Upper lobe of left lung (tissue), 4 donors: ENCODE results near the gene ROMO1.
"Not testable (repeated sequence)": the region's sequence is repeated elsewhere in the genome, so short reads cannot be mapped to it uniquely, and the experiment has no call there.

Experiments
- CTCF ChIP-seq, 6 experiments: fragments of 450-650 bp in 4 of 6; fragments of 200-600 bp in 2 of 6; sonication (generic) in 2 of 6; IDR thresholded peaks; one replicate each; pipeline ENCODE4 v1.5.1; 2016 to 2019; ENCODE audit warnings: antibody characterized with exemption in 6 of 6
- POLR2A ChIP-seq, 4 donors: fragments of 450-650 bp; IDR thresholded peaks; one replicate each; pipeline ENCODE4 v1.5.1; 2016 to 2017; ENCODE audit warnings: antibody characterized with exemption in 4 of 4, mild to moderate bottlenecking in 2 of 4

- TF ChIP-seq CTCF, POLR2A (IDR thresholded peaks at IDR 0.05): not testable (repeated sequence)
Measured at GRCh38 chr20:35723652-35724320, 24.6 kb downstream of the ROMO1 start.
